ENCODE measurements around the gene NRIP1. TPM values are rescaled to one million over a fixed set of nuclear protein-coding genes. Genes with fewer than 3 reads are reported as not detected.

The NRIP1 gene
- total and polyA plus RNA-seq, 9 of the 15 experiments (the other 6 are each of a cell fraction or from before 2014, with no cell fraction given): 4.3 to 42.8 (median 19.6) TPM

GRCh38 chr21:14968821-14969220, 96.0 kb downstream of the NRIP1 start:
- intact Hi-C loops (cut with micrococcal nuclease) (no loop called here), in situ Hi-C loops (cut with MboI) (no loop called here)
- Histone ChIP-seq H3K9me3 (replicated peaks; ENCODE audit: control insufficient read depth, insufficient read depth, low read depth, low read length) (no peaks in the 10 kb centered on the region), H3K79me2 (ENCODE audit: control insufficient read depth, insufficient read depth, low read length) (0 out of 3 replicates have a peak, but pooled peaks cover 7% of the 10 kb centered on the region), H3K9ac (ENCODE audit: insufficient read depth in 1 of 2, low read depth in 2 of 2, low read length in 2 of 2) (no peak overlapping the region), H3K36me3 (ENCODE audit: control insufficient read depth, insufficient read depth, low read length) (peaks cover 49% of the 10 kb centered on the region), H3K4me3 (no peak overlapping the region), H3K9me1 (ENCODE audit: control insufficient read depth, insufficient read depth, low read length) (no peaks in the 10 kb centered on the region), H2AFZ (ENCODE audit: low read depth, low read length) (no peak overlapping the region), H3K4me1 (replicated peaks in 1 of 2; ENCODE audit: control insufficient read depth in 2 of 2, insufficient read depth in 2 of 2, low read length in 2 of 2) (no peaks in the 10 kb centered on the region), H3K27ac (ENCODE audit: extremely low read depth, low read depth, low read length) (no peak overlapping the region), H4K20me1 (replicated peaks; ENCODE audit: control insufficient read depth, insufficient read depth, low read length) (no peaks in the 10 kb centered on the region), H3K27me3 (ENCODE audit: control insufficient read depth in 2 of 2, insufficient read depth in 2 of 2, low read length in 2 of 2) (no peaks in the 10 kb centered on the region), H3K4me2 (ENCODE audit: insufficient read depth, low read length) (no peak overlapping the region)
- TF ChIP-seq SAP30 (IDR thresholded peaks at IDR 0.05; ENCODE audit: borderline replicate concordance, insufficient read depth, low read depth, low read length, poor library complexity, severe bottlenecking) (no peak), CHD4 (IDR thresholded peaks at IDR 0.05; ENCODE audit: insufficient read depth, insufficient replicate concordance, low read depth, low read length, poor library complexity, severe bottlenecking) (no peak)
- ChIA-PET POLR2A (interaction anchor here (1.6 kb wide), 1 partner anchor 10 kb away, joined by 3 read pairs; no protein-coding TSS in a partner anchor), CTCF (ENCODE audit: low intra/inter-chr PET ratio) (no interaction called here)
- no peak for FAIRE-seq
- BruUV-seq (replicated peaks): no TSS peak
- WGBS (ENCODE audit: insufficient coverage, low coverage, missing lambda C conversion rate): 80% methylated on average over 1 of the region's 1 CpG
- DNase-seq (ENCODE audit: extremely low read depth in 1 of 4, low spot score in 3 of 4): no peak
- no peak for ATAC-seq

DNA sequence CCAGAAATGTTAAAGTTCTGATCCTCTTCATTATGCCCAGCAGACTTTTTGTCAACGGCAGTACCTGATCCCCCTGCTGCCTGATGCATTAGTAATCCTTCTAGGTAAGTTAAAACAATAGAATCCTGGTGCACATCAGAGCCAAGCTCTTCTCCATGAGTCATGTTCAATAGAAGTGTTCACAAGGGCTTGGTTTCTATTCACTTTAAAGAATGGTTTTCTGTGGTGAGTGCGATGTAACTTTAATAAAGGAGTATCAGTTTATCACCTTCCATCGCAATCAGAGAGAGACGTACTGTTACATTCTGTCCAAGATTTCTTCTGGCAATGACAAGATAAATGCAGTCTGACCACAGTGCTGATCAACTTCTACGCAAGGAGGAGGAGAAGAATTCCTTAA, 96.8 kb downstream of the NRIP1 start:
- no peaks in the 10 kb centered on the region for H3K4me1 ChIP-seq (replicated peaks in 1 of 2; ENCODE audit: control insufficient read depth in 2 of 2, insufficient read depth in 2 of 2, low read length in 2 of 2)
- H4K20me1 ChIP-seq (replicated peaks; ENCODE audit: control insufficient read depth, insufficient read depth, low read length): no peaks in the 10 kb centered on the region
- no peak overlapping the region for H3K4me2 ChIP-seq (ENCODE audit: insufficient read depth, low read length)
- ChIA-PET POLR2A (no interaction called here), CTCF (ENCODE audit: low intra/inter-chr PET ratio) (no interaction called here)
- FAIRE-seq (no peak), DNase-seq (ENCODE audit: extremely low read depth in 1 of 4, low spot score in 3 of 4) (no peak), ATAC-seq (no peak)
- no TSS peak for BruUV-seq (replicated peaks)
- H3K9ac ChIP-seq (ENCODE audit: insufficient read depth in 1 of 2, low read depth in 2 of 2, low read length in 2 of 2): no peak overlapping the region
- 91% methylated on average over 5 of the region's 5 CpGs for WGBS (ENCODE audit: insufficient coverage, low coverage, missing lambda C conversion rate)
- H3K27me3 ChIP-seq (ENCODE audit: control insufficient read depth in 2 of 2, insufficient read depth in 2 of 2, low read length in 2 of 2): no peaks in the 10 kb centered on the region
- H3K79me2 ChIP-seq (ENCODE audit: control insufficient read depth, insufficient read depth, low read length): 0 out of 3 replicates have a peak, but pooled peaks cover 7% of the 10 kb centered on the region
- intact Hi-C loops (cut with micrococcal nuclease): no loop called here
- no peak overlapping the region for H2AFZ ChIP-seq (ENCODE audit: low read depth, low read length)
- no peak overlapping the region for H3K4me3 ChIP-seq
- H3K9me3 ChIP-seq (replicated peaks; ENCODE audit: control insufficient read depth, insufficient read depth, low read depth, low read length): no peaks in the 10 kb centered on the region
- no peak overlapping the region for H3K27ac ChIP-seq (ENCODE audit: extremely low read depth, low read depth, low read length)
- in situ Hi-C loops (cut with MboI): no loop called here
- peaks cover 55% of the 10 kb centered on the region for H3K36me3 ChIP-seq (ENCODE audit: control insufficient read depth, insufficient read depth, low read length)
- no peaks in the 10 kb centered on the region for H3K9me1 ChIP-seq (ENCODE audit: control insufficient read depth, insufficient read depth, low read length)
- TF ChIP-seq CCNT2 (IDR thresholded peaks at IDR 0.05; ENCODE audit: borderline replicate concordance, extremely low read depth, insufficient read length, low read depth, low read length) (no peak), HDAC2 (IDR thresholded peaks at IDR 0.05) (no peak), SIRT6 (IDR thresholded peaks at IDR 0.05; ENCODE audit: low read depth, low read length) (no peak)

Data from K562 (cell line).